Psoas muscle (tissue), 8 donors: ENCODE data around the gene HACE1. TPM values are rescaled to one million over a fixed set of nuclear protein-coding genes. Genes with fewer than 3 reads are reported as not detected.
A peak's percentile ranks its signal among the peaks of the same experiment; 100 is the strongest.

Source experiments
- ATAC-seq, 4 donors: fragments of 200-7000 bp; cut with Tn5 transposase; one replicate each; pipeline ENCODE4 v1.9.1; 2020; ENCODE audit warnings: moderate library complexity in 3 of 4, mild to moderate bottlenecking in 2 of 4
- DNase-seq, 2 donors: peaks; one replicate each; pipeline ENCODE4 v3.0.0-alpha.2; 2020
- H3K27ac ChIP-seq: fragments of 200-600 bp; one replicate; pipeline ENCODE4 v1.8.0; 2022
- H3K27me3 ChIP-seq, 3 donors: fragments of 200-600 bp in 1 of 3; one replicate each; pipeline versions ENCODE4 v1.6.1 to v1.8.0; 2013 to 2022; ENCODE audit warnings: low read length in 2 of 3, mild to moderate bottlenecking in 2 of 3, moderate library complexity in 1 of 3; ENCODE audit not compliant: insufficient read depth in 3 of 3
- H3K36me3 ChIP-seq, 2 donors: fragments of 200-600 bp in 1 of 2; one replicate each; pipeline versions ENCODE4 v1.6.1 to v1.8.0; 2013 to 2022; ENCODE audit warnings: low read depth in 1 of 2, mild to moderate bottlenecking in 1 of 2, moderate library complexity in 1 of 2; ENCODE audit not compliant: insufficient read depth in 1 of 2
- H3K4me1 ChIP-seq: fragments of 200-600 bp; one replicate; pipeline ENCODE4 v1.8.0; 2022
- H3K4me3 ChIP-seq: fragments of 200-600 bp; one replicate; pipeline ENCODE4 v1.8.0; 2022; ENCODE audit warnings: mild to moderate bottlenecking
- H3K9me3 ChIP-seq: fragments of 200-600 bp; one replicate; pipeline ENCODE4 v1.8.0; 2022
- CTCF ChIP-seq: fragments of 200-600 bp; IDR thresholded peaks from one replicate; pipeline ENCODE4 v1.8.0; 2022; ENCODE audit warnings: antibody characterized with exemption
- WGBS, 3 donors: extraction: QIAGEN DNeasy Blood & Tissue Kit; methylation state at CpG; one replicate each; pipeline versions ENCODE4 v1.1.6 to v1.1.7; 2013; 5-methylcytosine and 5-hydroxymethylcytosine counted together
- intact Hi-C, 2 donors: fragments of 100-400 bp; cut with DNase I; formaldehyde crosslinking; loops; one replicate each; pipeline versions ENCODE4 v1.11.0 to v1.14.2; 2022
- polyA plus RNA-seq, 3 donors: library from polyadenylated mRNA; stranded (reverse); fragments of 200-250 nt; gene quantifications; one replicate each; pipeline ENCODE4 v1.2.3, GENCODE V29; 2013
- total RNA-seq, 4 donors: library from RNA; stranded (reverse); fragmentation: NEBNext Ultra II Directional in 2 of 4; extraction: Animal tissue kit (Norgen Biotek cat#: 25700) in 2 of 4; gene quantifications; one replicate each; pipeline versions ENCODE4 v1.2.1 to v1.2.4, GENCODE V29; 2021 to 2023
- donor health status: healthy with polysubstance abuse.
- donor health status: DM: no; HTN: no; CAD: no; lungs with moderate emphysema.
- donor health status: Bipolar disorder and iron deficiency.
- donor health status: healthy.
- donor health status: DM: yes; HTN: yes; CAD: no.
- donor health status: DM: no; HTN: no; CAD: no.
- donor health status: DM: no; HTN: no; CAD: no.
- donor health status: DM: yes; HTN: yes; CAD: no.

The HACE1 gene
- total and polyA plus RNA-seq, 7 donors = 2.5 to 4.8 (median 4.3) TPM

- ATAC-seq = no peak
- TF ChIP-seq CTCF = no peak
- Histone ChIP-seq H3K36me3 (no peaks in the 10 kb centered on the region), H3K27ac (no peak overlapping the region), H3K9me3 (no peaks in the 10 kb centered on the region), H3K4me1 (no peaks in the 10 kb centered on the region), H3K27me3 (peaks cover 0 to 6% (median 0%) of the 10 kb centered on the region in 3 donors), H3K4me3 (no peak overlapping the region)
- DNase-seq = no peak
- WGBS, 3 donors = 47 to 54% (median 48%) methylated on average over 12 of the region's 12 CpGs
- intact Hi-C loops = no loop called here
Measured at GRCh38 chr6:104884867-104885517, 25.3 kb upstream of the HACE1 start.

- Histone ChIP-seq H3K9me3 (no peaks in the 10 kb centered on the region), H3K4me1 (no peaks in the 10 kb centered on the region), H3K27me3 (peaks cover 0 to 6% (median 0%) of the 10 kb centered on the region in 3 donors), H3K4me3 (no peak overlapping the region), H3K27ac (no peak overlapping the region), H3K36me3 (no peaks in the 10 kb centered on the region)
- WGBS, 3 donors = 49 to 62% (median 61%) methylated on average over 3 of the region's 3 CpGs
- no peak for TF ChIP-seq CTCF
- DNase-seq (no peak), ATAC-seq (no peak)
- intact Hi-C loops = no loop called here
Measured at GRCh38 chr6:104881964-104882668, 22.4 kb upstream of the HACE1 start.

GRCh38 chr6:104862456-104862855 is 2.7 kb upstream of the HACE1 start:
- intact Hi-C loops = no loop called here

DNA sequence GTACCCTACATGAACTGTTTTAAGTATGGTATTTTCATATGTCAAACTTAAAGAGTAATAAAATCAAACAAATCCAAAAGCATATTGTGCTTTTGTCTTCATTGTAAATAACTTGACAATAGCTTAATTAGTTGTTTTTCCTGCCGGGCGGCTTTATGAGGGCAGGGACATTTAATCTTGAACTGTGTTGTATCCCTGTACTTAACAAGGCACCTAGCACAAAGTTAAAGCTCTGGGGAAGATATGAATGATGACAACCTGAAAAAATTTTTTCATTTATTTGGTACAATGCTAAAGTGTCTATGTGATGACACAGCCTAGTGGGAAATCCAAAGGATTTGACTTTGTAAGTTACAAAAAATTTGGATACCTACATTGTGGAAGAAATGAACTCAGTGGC is 502 bp upstream of the HACE1 start:
- peaks cover 6% of the 10 kb centered on the region for H3K4me1 ChIP-seq
- H3K27ac ChIP-seq = peak overlapping the region; percentile 56
- WGBS, 3 donors = 75 to 80% (median 78%) methylated on average over 2 of the region's 2 CpGs

More at GRCh38 chr6:104862456-104862855, 2.7 kb upstream of the HACE1 start:
- H3K4me1 ChIP-seq = peaks cover 6% of the 10 kb centered on the region
- WGBS, 3 donors = 86 to 88% (median 86%) methylated on average over 3 of the region's 3 CpGs
- no peaks in the 10 kb centered on the region for H3K36me3 ChIP-seq
- no peak overlapping the region for H3K27ac ChIP-seq
- peaks cover 0 to 5% (median 2%) of the 10 kb centered on the region in 3 donors for H3K27me3 ChIP-seq
- DNase-seq (no peak), ATAC-seq (no peak)
- TF ChIP-seq CTCF = no peak
- H3K9me3 ChIP-seq = no peaks in the 10 kb centered on the region
- H3K4me3 ChIP-seq = no peak overlapping the region

More for the DNA sequence above, 502 bp upstream of the HACE1 start:
- no peak for TF ChIP-seq CTCF
- peak overlapping the region; percentile 76 for H3K4me3 ChIP-seq
- no peaks in the 10 kb centered on the region for H3K9me3 ChIP-seq
- ATAC-seq (no peak), DNase-seq (no peak)
- intact Hi-C loops = no loop called here
- peaks cover 0 to 5% (median 2%) of the 10 kb centered on the region in 3 donors for H3K27me3 ChIP-seq
- no peaks in the 10 kb centered on the region for H3K36me3 ChIP-seq
